Stimulated activated naive CD8-positive, alpha-beta T cell treated with anti-CD3 and anti-CD28 coated beads, Interleukin-15, Interleukin-2, amounts not matched to agents 100 ng/mL and 50 ng/mL, for 24 hours (primary cell): ENCODE data around the gene SHC1.

Experiments used
- H3K27ac Mint-ChIP-seq: one replicate; pipeline ENCODE4 v1.8.0; 2021; ENCODE audit warnings: mild to moderate bottlenecking, mixed read lengths
- H3K27me3 Mint-ChIP-seq: one replicate; pipeline ENCODE4 v1.8.0; 2021; ENCODE audit warnings: mixed read lengths
- H3K36me3 Mint-ChIP-seq: one replicate; pipeline ENCODE4 v1.8.0; 2021; ENCODE audit warnings: low read depth, mixed read lengths
- H3K4me1 Mint-ChIP-seq: one replicate; pipeline ENCODE4 v1.8.0; 2021; ENCODE audit warnings: low read depth, mixed read lengths
- H3K4me3 Mint-ChIP-seq: one replicate; pipeline ENCODE4 v1.8.0; 2021; ENCODE audit warnings: mild to moderate bottlenecking, mixed read lengths
- H3K9me3 Mint-ChIP-seq: one replicate; pipeline ENCODE4 v1.8.0; 2021; ENCODE audit warnings: mixed read lengths

SHC1 gene

DNA sequence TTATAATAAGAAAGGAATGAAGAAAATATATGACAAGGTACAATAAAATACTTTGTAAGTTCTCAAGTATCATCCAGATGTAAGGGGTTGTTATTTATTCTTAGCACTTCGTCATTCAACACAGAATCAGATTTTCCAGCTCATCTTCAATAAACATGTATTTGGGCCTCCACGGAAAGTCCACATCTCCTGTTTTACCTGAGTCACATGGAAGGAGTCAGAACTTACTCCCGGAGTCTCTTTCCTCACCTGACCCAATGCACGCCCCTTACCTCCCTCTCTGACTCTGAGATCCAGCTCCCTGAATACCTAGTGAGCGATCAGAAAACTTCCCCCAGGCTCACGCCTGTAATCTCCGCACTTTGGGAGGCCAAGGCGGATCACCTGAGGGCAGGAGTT is 32.6 kb downstream of the SHC1 start:
- Mint-ChIP-seq H3K4me1 (peaks cover 69% of the 10 kb centered on the region), H3K27ac (peak overlapping the region; percentile 99), H3K36me3 (no peaks in the 10 kb centered on the region), H3K4me3 (peak overlapping the region; percentile 95), H3K9me3 (no peaks in the 10 kb centered on the region), H3K27me3 (no peaks in the 10 kb centered on the region)

DNA sequence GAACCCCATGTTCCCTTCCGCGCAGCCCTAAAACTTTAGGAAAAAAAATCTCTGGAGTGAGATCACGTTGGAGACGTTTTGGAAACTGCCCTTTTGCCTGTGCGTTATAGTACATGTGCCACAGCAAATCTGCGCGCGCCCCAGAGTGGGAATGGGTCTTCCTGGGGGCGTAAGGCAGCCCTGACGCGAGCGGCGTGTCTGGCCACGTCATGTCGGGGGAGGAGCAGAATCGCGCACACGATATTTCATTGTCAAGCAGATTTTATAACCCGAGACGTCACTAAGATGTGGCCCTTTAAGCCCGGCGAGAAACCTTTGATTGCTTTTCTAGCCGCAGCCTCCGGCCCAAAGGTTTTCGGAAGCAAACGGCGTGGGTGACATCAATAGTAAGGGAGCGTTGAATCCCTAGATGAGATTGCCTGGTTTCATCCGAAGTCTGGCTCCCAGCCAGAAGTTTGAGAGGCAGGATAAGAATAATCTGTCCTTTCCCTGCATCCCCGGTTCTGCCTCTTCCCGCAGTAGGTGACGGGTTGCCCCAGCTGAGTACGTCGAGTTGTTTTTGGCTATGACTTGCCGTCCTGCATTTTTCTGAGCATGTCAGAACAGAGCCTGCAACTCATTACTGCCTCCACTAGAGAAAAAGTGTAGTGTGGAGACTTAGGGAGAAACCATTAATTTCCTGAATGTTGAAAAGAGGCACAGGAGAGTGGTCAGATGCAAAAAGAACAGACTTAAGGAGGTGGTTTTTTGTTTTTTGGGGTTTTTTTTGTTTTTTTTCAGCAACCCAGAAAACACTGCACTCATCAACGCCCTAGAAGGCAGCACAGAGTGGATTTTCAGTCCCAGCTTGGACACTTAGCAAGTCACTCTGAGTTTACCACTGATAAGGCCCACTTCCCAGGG is 33.2 kb downstream of the SHC1 start:
- peak overlapping the region; percentile 95 for H3K4me3 Mint-ChIP-seq
- peak overlapping the region; percentile 99 for H3K27ac Mint-ChIP-seq
- H3K36me3 Mint-ChIP-seq: no peaks in the 10 kb centered on the region
- no peaks in the 10 kb centered on the region for H3K9me3 Mint-ChIP-seq
- peaks cover 63% of the 10 kb centered on the region for H3K4me1 Mint-ChIP-seq
- H3K27me3 Mint-ChIP-seq: no peaks in the 10 kb centered on the region

DNA sequence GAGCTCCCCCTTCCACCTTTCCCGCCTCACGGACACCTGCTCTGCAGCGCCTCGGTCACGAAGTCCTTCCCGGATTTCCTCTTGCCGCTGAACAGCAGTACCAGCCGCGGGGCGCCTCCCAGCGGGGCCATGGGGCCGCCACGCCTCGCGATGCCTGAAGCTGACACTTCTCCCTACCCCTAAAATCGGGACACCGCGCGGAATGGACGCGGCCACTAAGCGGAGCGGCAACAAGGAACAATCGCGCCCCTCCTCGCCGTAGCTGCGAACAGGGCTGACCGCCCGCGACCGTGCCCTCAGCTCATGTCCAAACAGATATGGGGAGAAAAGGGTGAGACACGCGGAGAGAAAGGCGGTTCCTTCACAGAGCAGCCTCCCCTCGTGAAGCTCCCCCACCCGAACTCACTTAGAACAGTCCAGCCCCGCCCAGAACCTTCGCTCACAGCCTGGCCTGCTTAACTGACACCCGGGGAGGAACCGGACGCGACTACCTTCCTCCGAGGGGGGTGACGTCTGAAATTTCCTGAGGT is 33.9 kb downstream of the SHC1 start, which contains the start of gene PMVK:
Gene PMVK, minus strand, starts transcription at position 165 of the 530 bp plus-strand sequence. Its CDS starts 34 bp downstream, at position 131.
- Mint-ChIP-seq H3K4me3 (peak within 1 kb of the TSS; percentile 95), H3K9me3 (no peaks in the 10 kb centered on the region), H3K27me3 (no peaks in the 10 kb centered on the region), H3K4me1 (peaks cover 56% of the 10 kb centered on the region), H3K36me3 (no peaks in the 10 kb centered on the region), H3K27ac (peak within 1 kb of the TSS; percentile 99)

DNA sequence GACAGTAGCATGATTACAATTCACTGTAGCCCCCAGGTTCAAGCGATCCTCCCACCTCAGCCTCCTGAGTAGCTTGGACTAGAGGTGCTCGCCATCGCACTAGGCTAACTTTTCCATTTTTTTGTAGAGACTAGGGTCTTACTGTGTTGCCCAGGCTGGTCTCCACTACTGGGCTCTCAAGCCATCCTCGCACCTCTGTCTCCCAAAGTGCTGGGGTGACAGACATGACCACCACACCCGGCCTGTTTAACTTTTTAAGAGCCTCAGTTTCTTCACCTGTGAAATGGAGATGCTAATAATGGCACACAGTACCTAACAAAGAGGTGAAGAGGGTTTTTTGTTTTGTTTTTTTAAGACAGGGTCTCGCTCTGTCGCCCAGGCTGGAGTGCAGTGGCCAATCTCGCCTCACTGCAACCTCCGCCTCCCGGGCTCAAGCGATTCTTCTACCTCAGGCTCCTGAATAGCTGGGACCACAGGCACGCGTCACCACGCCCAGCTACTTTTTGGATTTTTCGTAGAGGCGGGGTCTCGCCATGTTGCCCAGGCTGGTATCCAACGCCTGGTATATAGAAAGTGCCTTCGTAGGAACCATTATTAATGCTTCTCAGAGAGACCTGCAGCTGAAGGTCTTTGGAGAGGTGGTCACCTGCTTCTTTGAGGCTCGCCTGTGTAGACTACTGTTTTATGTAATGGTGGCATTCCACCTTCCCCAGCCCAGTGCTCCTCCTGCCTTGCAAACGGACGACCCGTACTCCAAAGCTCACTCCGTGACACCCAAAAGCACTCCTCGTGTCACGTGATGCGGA is 34.6 kb downstream of the SHC1 start:
- Mint-ChIP-seq H3K4me1 (peaks cover 49% of the 10 kb centered on the region), H3K27me3 (no peaks in the 10 kb centered on the region), H3K9me3 (no peaks in the 10 kb centered on the region), H3K36me3 (peaks cover 3% of the 10 kb centered on the region), H3K4me3 (peak overlapping the region; percentile 95), H3K27ac (peak overlapping the region; percentile 99)

DNA sequence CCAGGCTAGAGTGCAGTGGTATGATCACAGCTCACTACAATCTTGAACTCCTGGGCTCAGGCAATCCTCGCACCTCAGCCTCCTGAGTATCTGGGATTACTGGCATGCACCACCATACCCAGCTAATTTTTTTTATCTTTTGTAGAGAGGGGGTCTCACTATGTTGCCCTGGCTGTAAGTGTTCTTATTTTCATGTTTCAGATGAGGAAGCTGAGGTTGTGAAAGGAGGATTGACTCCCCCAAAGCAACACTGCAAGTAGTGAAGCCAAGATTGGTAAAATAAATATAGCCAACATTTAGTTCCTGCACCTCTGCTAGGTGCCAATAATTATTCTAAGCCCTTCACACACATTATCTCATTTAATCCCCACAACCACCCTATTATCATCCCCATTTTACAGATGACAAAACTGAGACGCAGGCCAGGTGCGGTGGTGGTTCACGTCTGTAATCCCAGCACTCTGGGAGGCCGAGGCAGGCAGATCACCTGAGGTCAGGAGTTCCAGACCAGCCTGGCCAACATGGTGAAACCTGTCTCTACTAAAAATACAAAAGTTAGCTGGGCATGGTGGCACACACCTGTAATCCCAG is 36.1 kb downstream of the SHC1 start:
- H3K4me1 Mint-ChIP-seq: peaks cover 39% of the 10 kb centered on the region
- no peaks in the 10 kb centered on the region for H3K9me3 Mint-ChIP-seq
- H3K4me3 Mint-ChIP-seq: peak overlapping the region; percentile 19
- H3K36me3 Mint-ChIP-seq: peaks cover 3% of the 10 kb centered on the region
- no peaks in the 10 kb centered on the region for H3K27me3 Mint-ChIP-seq
- no peak overlapping the region for H3K27ac Mint-ChIP-seq

DNA sequence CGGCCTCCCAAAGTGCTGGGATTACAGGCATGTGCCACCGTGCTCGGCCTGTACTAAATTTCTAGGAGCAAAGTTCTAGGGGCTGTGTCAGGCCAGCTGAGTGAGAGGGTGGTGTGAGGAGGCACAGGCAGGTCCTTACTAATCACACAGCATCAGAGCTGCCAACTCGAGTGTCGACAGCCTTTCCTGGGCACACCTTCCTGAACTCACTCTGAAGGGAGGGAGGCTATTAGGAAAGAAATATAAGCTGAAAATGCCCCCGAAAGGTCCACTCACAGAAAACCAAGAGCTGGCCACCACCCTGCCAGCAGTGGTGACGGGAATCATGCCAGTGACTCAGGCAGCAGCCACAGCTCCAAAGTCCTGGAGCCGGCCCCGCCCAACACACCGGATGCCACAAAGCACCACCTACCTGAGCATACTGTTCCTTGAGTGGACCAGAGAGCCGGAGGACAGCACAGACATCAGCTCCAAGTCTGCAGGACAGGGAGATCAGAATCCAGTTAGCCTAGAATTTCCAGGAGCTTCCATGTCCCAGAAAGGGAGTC is 38.5 kb downstream of the SHC1 start:
- Mint-ChIP-seq H3K9me3 (no peaks in the 10 kb centered on the region), H3K4me1 (peaks cover 19% of the 10 kb centered on the region), H3K4me3 (no peak overlapping the region), H3K27me3 (no peaks in the 10 kb centered on the region), H3K27ac (no peak overlapping the region), H3K36me3 (peaks cover 18% of the 10 kb centered on the region)

DNA sequence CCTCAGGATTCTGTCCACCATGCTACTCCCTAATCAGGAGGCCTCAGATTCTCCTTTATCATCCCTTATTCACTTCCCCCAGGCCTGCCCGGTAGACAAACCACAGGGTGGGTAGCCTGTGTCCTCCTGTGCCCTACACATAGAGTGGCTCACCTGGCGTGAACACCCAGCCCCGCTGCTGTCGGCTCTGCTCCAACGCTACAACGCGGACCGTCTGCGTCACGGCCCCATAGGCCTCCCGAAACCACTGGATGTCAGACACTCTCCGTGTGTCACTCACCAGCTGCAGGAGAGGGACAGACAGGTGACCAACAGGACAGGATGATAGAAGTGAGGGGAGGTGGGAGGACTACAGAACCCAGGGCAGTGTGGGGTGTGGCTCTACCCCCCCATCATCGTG is 44.3 kb downstream of the SHC1 start:
- Mint-ChIP-seq H3K27ac (no peak overlapping the region), H3K4me3 (no peak overlapping the region), H3K9me3 (no peaks in the 10 kb centered on the region), H3K36me3 (peaks cover 41% of the 10 kb centered on the region), H3K27me3 (no peaks in the 10 kb centered on the region), H3K4me1 (no peaks in the 10 kb centered on the region)

DNA sequence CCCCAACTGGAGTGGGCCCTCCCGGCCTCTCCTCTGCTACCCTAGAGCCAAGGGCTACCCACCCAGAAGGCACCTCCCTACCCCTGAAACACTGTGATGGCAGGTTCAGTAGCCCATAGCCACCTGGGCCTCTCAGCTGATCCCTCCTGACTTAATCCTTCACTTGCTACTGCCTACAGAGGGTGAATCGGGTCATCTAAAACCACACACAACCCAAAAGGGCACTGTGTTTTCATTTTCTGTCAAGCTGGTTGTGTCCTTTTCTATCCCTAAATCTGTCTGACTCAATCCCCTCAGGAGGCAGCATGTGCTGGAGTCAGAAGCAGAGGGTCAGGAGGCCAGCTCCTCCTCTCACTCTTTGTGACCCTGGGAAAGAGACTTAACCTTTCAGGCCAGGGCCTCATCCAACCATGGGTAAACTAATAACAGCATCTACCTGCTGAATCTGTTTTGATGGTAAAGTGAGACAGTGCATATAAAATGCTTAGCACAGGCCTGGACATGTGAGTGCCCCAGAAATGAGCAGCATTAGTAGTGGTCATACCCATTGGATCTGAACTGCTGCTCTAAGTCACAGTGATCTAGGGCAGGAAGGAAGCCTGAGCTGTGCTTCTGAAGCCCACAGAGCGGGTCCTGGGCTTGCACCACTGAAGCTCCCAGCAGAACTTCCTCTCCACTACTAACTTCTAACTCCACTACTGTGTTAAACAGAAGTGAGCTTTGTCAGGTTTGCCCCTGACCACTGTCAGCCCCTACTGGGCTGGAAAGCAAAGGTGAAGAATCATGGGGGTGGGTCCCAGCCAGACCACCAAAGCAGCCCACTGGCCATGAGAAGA is 45.0 kb downstream of the SHC1 start:
- Mint-ChIP-seq H3K4me3 (no peak overlapping the region), H3K27me3 (no peaks in the 10 kb centered on the region), H3K27ac (peak overlapping the region; percentile 76), H3K36me3 (peaks cover 41% of the 10 kb centered on the region), H3K9me3 (no peaks in the 10 kb centered on the region), H3K4me1 (no peaks in the 10 kb centered on the region)

DNA sequence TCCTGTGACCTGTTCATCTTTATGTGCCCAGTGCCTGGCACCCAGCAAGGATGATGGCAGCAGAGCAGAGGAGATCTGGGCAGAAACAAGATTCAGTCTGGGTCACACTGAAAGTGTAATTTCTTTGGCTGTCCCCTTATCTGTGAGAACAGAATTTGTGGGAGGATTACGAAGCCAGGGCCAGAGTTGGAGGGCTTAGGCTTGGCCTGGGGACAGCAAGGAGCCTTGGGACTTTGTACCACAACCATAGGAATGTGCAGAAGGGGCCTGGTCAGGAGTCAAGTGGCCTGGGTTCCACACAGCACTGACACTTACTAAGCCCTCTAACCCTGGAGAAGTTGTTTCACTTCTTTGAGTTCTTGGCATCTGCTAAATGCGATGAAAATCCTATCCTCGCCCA is 46.9 kb downstream of the SHC1 start:
- peaks cover 37% of the 10 kb centered on the region for H3K36me3 Mint-ChIP-seq

DNA sequence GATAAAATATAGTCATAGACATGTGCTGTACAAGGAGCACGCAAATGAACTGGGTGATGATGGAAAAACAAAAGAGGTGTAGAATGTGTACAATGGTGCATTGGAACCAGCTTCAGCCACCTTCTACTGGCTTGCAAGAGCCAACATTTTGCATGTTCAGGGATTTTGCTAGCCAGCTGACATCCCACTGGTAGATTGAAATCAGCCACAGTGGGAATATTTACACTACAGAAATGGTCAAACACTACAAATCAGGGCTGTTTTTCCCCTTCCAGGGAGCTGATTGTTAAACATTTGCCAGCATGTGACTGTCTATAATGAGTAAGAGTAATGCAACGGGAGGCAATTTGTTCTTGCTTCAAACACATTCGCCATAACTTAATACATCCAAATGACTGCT is 57.3 kb downstream of the SHC1 start:
- H3K4me1 Mint-ChIP-seq: no peaks in the 10 kb centered on the region
- no peaks in the 10 kb centered on the region for H3K9me3 Mint-ChIP-seq
- H3K27ac Mint-ChIP-seq: no peak overlapping the region
- peaks cover 15% of the 10 kb centered on the region for H3K36me3 Mint-ChIP-seq
- H3K27me3 Mint-ChIP-seq: no peaks in the 10 kb centered on the region
- no peak overlapping the region for H3K4me3 Mint-ChIP-seq

More for the DNA sequence above, 46.9 kb downstream of the SHC1 start:
- Mint-ChIP-seq H3K27ac (peak overlapping the region; percentile 12), H3K4me1 (no peaks in the 10 kb centered on the region), H3K9me3 (no peaks in the 10 kb centered on the region), H3K27me3 (no peaks in the 10 kb centered on the region), H3K4me3 (no peak overlapping the region)

DNA sequence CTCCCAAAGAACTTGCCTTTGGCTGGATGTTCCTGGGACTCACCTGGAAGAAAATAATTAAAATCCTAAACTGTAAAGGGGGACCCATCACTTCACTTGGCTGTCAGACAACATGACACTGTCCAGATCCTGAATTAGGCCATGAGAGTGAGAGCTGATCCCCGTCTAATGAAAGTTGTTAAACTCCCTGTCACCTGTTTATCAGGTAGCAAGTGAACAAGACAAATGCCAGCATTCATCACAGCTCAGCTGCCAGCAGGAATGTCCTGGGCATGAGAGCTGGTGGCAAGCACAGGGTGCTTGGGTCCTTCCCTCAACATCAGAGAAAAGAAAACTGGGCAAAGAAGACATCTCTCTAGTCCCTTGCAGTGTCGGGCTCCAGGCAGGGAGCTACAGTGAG is 57.8 kb downstream of the SHC1 start:
- H3K4me1 Mint-ChIP-seq: no peaks in the 10 kb centered on the region
- peaks cover 15% of the 10 kb centered on the region for H3K36me3 Mint-ChIP-seq
- H3K27ac Mint-ChIP-seq: no peak overlapping the region
- no peak overlapping the region for H3K4me3 Mint-ChIP-seq
- H3K27me3 Mint-ChIP-seq: no peaks in the 10 kb centered on the region
- H3K9me3 Mint-ChIP-seq: no peaks in the 10 kb centered on the region
